ENCODE data around the gene CEMP1. TPM values are rescaled to one million over a fixed set of nuclear protein-coding genes. Genes with fewer than 3 reads are reported as not detected.

CEMP1 gene
- total RNA-seq, 4 donors from 2014 or later: not detected

GRCh38 chr16:2492292-2492691, 38.9 kb downstream of the CEMP1 start:
- WGBS, 2 donors: 86% methylated on average over 12 to 13 of the region's 13 CpGs
- H3K27ac ChIP-seq: no peak overlapping the region
- no peak for DNase-seq (ENCODE audit: low spot score in 2 of 2)
- no peaks in the 10 kb centered on the region for H3K9me3 ChIP-seq
- no peaks in the 10 kb centered on the region for H3K27me3 ChIP-seq
- TF ChIP-seq EP300 (IDR thresholded peaks at IDR 0.05) (no peak), CTCF (IDR thresholded peaks at IDR 0.05) (no peak), POLR2A (IDR thresholded peaks at IDR 0.05) (no peak)
- H3K36me3 ChIP-seq: peaks cover 0 to 21% (median 0%) of the 10 kb centered on the region in 3 donors
- H3K4me3 ChIP-seq: no peak overlapping the region
- H3K4me1 ChIP-seq: peaks cover 0 to 10% (median 3%) of the 10 kb centered on the region in 4 donors

- Histone ChIP-seq H3K9me3 (no peaks in the 10 kb centered on the region), H3K27me3 (no peaks in the 10 kb centered on the region), H3K4me1 (peaks cover 0 to 19% (median 4%) of the 10 kb centered on the region in 4 donors), H3K4me3 (no peak overlapping the region), H3K27ac (no peak overlapping the region), H3K36me3 (peaks cover 0 to 7% (median 0%) of the 10 kb centered on the region in 3 donors)
- TF ChIP-seq CTCF (IDR thresholded peaks at IDR 0.05) (no peak), EP300 (IDR thresholded peaks at IDR 0.05) (no peak), POLR2A (IDR thresholded peaks at IDR 0.05) (no peak)
- 85 to 89% methylated on average over 21 to 23 of the region's 23 CpGs for WGBS, 2 donors
- DNase-seq (ENCODE audit: low spot score in 2 of 2): no peak
These were observed 40.8 kb downstream of the CEMP1 start for GRCh38 chr16:2490190-2491105.

GRCh38 chr16:2489581-2489980, 41.6 kb downstream of the CEMP1 start:
- 87 to 88% methylated on average over 15 to 16 of the region's 16 CpGs for WGBS, 2 donors
- peaks cover 0 to 7% (median 0%) of the 10 kb centered on the region in 3 donors for H3K36me3 ChIP-seq
- no peaks in the 10 kb centered on the region for H3K27me3 ChIP-seq
- DNase-seq (ENCODE audit: low spot score in 2 of 2): no peak
- no peaks in the 10 kb centered on the region for H3K9me3 ChIP-seq
- H3K4me1 ChIP-seq: peaks cover 0 to 19% (median 4%) of the 10 kb centered on the region in 4 donors
- H3K27ac ChIP-seq: no peak overlapping the region
- no peak overlapping the region for H3K4me3 ChIP-seq
- TF ChIP-seq CTCF (IDR thresholded peaks at IDR 0.05): no peak
- TF ChIP-seq EP300 (IDR thresholded peaks at IDR 0.05): no peak
- no peak for TF ChIP-seq POLR2A (IDR thresholded peaks at IDR 0.05)

GRCh38 chr16:2487903-2488531, 43.2 kb downstream of the CEMP1 start:
- 73 to 74% methylated on average over 11 to 13 of the region's 15 CpGs for WGBS, 2 donors
- H3K4me3 ChIP-seq: no peak overlapping the region
- H3K9me3 ChIP-seq: no peaks in the 10 kb centered on the region
- H3K27me3 ChIP-seq: no peaks in the 10 kb centered on the region
- TF ChIP-seq POLR2A (IDR thresholded peaks at IDR 0.05) (no peak), CTCF (IDR thresholded peaks at IDR 0.05) (no peak)
- DNase-seq (ENCODE audit: low spot score in 2 of 2): no peak
- peak overlapping the region in 1 of 4 donors; percentile 24 for H3K27ac ChIP-seq
- peaks cover 0 to 7% (median 0%) of the 10 kb centered on the region in 3 donors for H3K36me3 ChIP-seq
- peaks cover 0 to 30% (median 7%) of the 10 kb centered on the region in 4 donors for H3K4me1 ChIP-seq

- TF ChIP-seq CTCF (IDR thresholded peaks at IDR 0.05) (no peak), POLR2A (IDR thresholded peaks at IDR 0.05) (no peak), EP300 (IDR thresholded peaks at IDR 0.05) (no peak)
- no peak overlapping the region for H3K4me3 ChIP-seq
- H3K9me3 ChIP-seq: no peaks in the 10 kb centered on the region
- DNase-seq (ENCODE audit: low spot score in 2 of 2): no peak
- peaks cover 0 to 7% (median 0%) of the 10 kb centered on the region in 3 donors for H3K36me3 ChIP-seq
- H3K27me3 ChIP-seq: no peaks in the 10 kb centered on the region
- peak overlapping the region in 1 of 4 donors; percentile 24 for H3K27ac ChIP-seq
- WGBS, 2 donors: 50 to 58% methylated on average over 7 to 8 of the region's 8 CpGs
- H3K4me1 ChIP-seq: peaks cover 0 to 36% (median 8%) of the 10 kb centered on the region in 4 donors
These were observed 43.7 kb downstream of the CEMP1 start for GRCh38 chr16:2487517-2487842.

All from tibial nerve (tissue), 4 donors.